Posterior vena cava (tissue), 2 donors: ENCODE data around the gene COA8. TPM values are rescaled to one million over a fixed set of nuclear protein-coding genes. Genes with fewer than 3 reads are reported as not detected.
A peak's percentile ranks its signal among the peaks of the same experiment; 100 is the strongest.

Source experiments
- DNase-seq: peaks from one replicate; pipeline ENCODE4 v3.0.0-alpha.2; 2020; ENCODE audit warnings: low spot score
- intact Hi-C, 2 donors: fragments of 100-400 bp; cut with DNase I; formaldehyde crosslinking; loops; one replicate each; pipeline versions ENCODE4 v1.14.1 to v1.14.2; 2022 to 2023
- total RNA-seq, 2 donors: library from RNA; stranded (reverse); fragmentation: NEBNext Ultra II Directional; extraction: Animal tissue kit (Norgen Biotek cat#: 25700); gene quantifications; one replicate each; pipeline ENCODE4 v1.2.1, GENCODE V29; 2021
- donor health status: DM: yes; HTN: yes; CAD: no.
- donor health status: DM: yes; HTN: yes; CAD: no.

The COA8 gene
- total RNA-seq, 2 donors from 2014 or later = 33.9 to 40.3 TPM

DNA sequence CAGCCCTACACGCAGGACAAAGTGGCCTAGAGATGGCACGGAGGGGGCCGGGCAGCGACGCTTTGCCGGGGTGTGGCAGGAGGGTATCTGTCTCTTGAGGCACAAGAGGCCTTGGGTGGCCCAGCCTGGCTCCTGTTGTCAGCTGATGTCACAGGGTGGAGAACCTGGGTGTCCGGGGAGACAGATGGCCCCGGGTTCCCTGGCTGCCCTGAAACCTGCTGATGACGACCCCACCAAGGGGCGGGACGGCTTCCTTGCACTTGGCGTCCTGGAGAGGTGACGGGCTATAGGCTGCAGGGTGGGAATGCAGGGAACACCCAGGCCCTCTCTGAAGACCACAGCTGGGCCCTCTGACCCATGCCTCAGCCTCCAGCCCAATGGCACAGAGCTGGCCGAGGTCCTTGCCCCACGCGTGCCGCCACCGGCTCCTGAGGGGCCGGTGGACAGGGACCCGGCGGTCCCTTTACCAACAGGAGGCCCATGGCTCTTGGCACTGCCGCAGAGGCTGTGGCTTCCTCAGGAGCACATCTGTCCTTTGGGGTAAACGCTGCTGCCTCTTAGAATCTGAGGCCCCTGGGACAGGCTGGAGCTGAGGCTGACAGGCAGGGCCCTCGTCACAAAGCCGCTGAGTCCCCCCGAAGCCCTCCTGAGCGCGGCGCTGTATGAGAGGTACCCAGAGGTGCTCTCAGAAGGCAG lies 17.4 kb upstream of the COA8 start:
- intact Hi-C loops = loop anchor here in 1 of 2 donors (5.0 kb wide), 1 partner anchor 43 kb away; no protein-coding TSS in a partner anchor
- DNase-seq = peak; percentile 75

DNA sequence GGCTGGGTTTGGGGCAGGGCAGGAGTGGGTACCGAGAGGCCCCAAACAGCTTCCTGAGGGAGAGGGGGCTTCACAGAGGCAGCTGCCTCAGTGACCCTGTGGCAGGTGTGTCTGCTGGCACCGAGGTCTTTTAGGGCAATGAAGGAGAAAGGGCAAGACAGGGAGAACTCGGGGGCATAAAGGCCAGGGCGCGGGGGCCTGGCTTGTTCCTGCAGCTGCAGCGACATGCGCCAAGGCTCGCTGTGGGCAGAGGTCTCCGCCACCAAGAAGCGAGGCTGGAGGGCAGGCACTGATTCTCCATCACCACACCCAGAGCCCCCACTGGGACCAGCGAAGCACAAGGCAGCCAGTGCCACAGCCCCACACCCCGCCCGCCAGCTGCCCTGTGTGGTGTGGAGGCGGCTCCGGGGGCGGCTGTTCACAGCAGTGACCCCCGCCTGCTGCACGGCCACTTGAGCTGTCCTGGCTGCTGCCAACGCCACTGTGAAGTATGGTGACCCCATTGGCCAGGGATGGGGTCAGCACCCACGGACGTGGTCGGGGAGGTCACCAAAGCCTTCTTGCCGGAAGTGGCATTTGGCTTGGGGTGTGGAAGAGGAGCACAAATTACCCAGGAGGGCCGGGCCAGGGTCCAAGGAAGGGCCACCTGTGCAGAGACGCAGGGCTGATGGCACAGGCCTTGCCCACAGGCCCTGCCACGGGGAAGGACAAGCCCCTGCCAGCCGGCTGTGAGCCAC lies 16.7 kb upstream of the COA8 start:
- DNase-seq = peak; percentile 80
- intact Hi-C loops = loop anchor here in 1 of 2 donors (2.0 to 5.0 kb wide), 2 partner anchors 27 to 44 kb away; no protein-coding TSS in a partner anchor

- peak; percentile 91 for DNase-seq
- intact Hi-C loops = loop anchor here in 1 of 2 donors (2.0 to 5.0 kb wide), 2 partner anchors 28 to 45 kb away; no protein-coding TSS in a partner anchor
Measured at GRCh38 chr14:103546652-103547454, 15.9 kb upstream of the COA8 start.

DNA sequence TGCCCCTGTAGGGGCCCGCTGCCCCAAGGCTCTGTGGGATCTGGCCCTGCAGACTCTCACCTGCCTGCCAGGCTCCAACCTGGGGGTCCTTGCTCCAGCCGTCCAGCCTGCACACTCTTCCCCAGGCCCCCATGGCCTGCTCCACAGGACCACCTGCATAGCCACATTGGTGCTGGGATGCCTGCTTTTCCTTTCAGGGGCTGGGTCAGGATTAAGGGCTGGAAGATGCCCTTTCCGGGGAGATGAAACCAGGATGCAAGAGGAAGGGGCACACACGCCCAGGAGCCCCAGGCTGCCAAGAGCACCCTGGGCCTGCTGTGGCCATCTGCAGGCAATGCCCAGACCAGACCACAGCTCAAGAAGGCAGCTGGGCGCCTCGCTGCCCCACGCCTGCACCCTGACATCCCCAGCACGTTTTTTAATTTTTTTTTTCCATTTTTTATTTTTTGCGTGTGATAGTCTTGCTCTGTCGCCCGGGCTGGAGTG lies 15.3 kb upstream of the COA8 start:
- intact Hi-C loops = loop anchor here in 1 of 2 donors (2.0 to 5.0 kb wide), 2 partner anchors 29 to 45 kb away; no protein-coding TSS in a partner anchor

GRCh38 chr14:103547941-103548462 lies 14.8 kb upstream of the COA8 start:
- peak; percentile 72 for DNase-seq
- intact Hi-C loops = loop anchor here in 1 of 2 donors (2.0 to 5.0 kb wide), 2 partner anchors 29 to 46 kb away; no protein-coding TSS in a partner anchor

More for the DNA sequence above, 15.3 kb upstream of the COA8 start:
- peak; percentile 55 for DNase-seq

GRCh38 chr14:103548463-103549351 lies 14.1 kb upstream of the COA8 start:
- peak; percentile 78 for DNase-seq
- intact Hi-C loops = loop anchor here in 1 of 2 donors (5.0 kb wide), 1 partner anchor 46 kb away; no protein-coding TSS in a partner anchor

DNA sequence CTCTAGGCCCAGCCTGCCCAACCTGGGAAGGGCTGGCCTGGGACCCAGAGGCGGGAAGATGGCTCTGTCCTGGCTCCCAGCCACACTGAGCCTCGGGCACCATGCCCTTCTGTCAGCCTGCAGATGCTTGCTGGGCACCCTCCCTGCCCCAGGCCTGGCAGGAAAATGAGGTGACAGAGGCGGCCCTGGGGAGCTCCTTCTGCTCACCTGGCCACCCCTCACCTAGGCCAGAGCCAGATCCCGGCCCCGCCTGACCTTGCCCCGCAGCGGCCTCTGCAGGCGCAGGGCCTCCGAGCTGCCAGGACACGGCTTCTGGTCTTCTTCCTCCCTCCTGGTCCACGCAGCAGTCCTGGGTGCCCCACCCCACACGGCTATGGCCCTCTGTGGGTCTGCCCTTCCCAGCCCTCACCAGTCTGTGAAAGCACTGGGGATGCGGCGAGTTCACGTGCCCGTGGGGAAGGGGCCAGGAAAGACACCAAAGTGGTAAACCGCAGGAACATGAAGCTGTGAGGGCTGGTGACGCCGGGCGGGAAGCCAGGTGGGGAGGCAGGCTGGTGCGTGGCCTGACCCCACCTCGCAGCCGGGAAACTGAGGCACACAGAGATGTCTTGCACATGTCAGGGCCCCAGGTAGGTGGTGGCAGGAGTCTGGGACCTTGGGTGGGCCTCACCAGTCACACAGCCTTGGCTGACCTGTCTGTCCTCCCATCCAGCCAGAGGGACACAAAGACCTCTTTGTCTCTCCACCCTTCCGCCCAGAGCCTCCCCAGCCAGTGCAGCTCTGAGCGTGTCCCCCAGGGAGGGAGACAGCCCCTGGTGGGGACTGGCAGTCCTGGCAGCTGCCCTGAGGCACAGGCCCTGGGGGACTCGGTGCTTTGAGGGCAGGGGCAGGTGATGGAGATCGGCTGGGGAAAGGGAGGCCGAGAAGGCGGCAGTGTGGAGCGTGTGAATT lies 13.1 kb upstream of the COA8 start:
- intact Hi-C loops = loop anchor here (5.0 kb wide), 2 partner anchors 32 to 47 kb away; no protein-coding TSS in a partner anchor
- peak; percentile 81 for DNase-seq

DNA sequence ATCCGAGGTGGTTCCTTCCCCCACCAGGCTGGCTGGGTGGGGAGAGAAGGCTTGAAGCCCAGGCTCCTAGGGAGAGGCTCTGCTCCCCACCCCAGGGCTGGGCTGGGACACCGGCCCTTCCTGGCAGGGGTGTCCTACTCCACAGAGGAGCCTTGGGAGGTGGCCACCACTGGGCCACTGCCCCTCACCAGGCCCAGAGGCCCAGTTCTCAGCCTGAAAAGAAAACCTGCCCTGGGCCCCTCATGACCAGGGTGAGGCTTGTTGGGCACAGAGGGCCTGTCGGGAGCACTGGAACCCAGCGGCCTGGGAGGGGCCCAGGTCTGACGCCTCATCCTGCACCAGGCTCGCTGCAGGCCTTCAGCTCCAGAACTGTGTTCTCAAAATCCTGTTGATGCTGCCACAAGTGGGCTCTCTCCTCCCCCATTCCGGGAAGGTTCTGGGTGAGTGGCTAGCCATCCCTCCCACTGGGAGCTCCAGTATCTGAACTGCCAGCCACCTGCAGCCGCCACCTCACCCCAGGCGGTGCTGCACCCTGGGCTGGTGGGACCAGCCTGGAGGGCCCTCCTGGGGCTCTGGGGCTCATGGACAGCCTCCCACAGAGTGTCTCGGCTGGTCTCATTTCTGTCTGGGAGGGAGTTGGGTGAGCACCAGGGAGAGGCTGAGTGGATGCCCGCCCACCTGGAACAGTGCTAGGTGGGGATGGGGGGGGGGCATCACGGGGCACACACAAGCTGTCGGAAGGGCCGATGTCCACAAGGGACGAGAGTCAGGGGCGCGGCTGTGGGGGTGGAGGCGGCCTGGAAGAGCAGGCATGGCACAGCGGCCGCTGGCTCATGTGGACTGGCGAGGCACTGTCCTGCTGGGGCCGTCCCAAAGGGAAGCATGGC lies 12.1 kb upstream of the COA8 start:
- intact Hi-C loops = loop anchor here in 1 of 2 donors (5.0 kb wide), 1 partner anchor 33 kb away; no protein-coding TSS in a partner anchor

DNA sequence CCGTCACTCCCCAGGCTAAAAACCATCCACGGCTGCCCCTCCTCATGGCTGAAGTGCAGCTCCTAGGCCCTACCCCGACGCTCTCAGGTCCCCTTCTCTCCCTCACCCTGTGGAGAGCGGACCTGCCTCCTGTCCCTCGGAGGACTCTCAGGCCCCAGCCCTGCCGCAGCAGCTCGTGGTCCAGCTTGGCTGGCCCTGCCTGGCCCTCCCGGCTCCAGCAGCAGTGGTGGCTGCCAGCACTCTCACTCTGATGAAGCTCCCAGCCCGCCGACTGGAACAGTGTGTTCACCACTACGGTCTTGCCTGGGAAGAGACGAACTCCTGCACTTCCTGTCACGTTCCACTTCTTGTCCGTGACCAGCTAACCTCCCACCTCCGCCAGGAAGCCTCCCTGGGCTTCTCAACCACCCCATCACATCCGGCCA lies 11.4 kb upstream of the COA8 start:
- intact Hi-C loops = loop anchor here in 1 of 2 donors (5.0 kb wide), 1 partner anchor 34 kb away; no protein-coding TSS in a partner anchor
- DNase-seq = peak; percentile 93

More for the DNA sequence above, 12.1 kb upstream of the COA8 start:
- DNase-seq = peak; percentile 85

GRCh38 chr14:103552011-103552845 lies 10.5 kb upstream of the COA8 start:
- DNase-seq = peak; percentile 88
- intact Hi-C loops = loop anchor here in 1 of 2 donors (5.0 kb wide), 1 partner anchor 35 kb away; no protein-coding TSS in a partner anchor

GRCh38 chr14:103552846-103553210 lies 9.9 kb upstream of the COA8 start:
- intact Hi-C loops = loop anchor here in 1 of 2 donors (5.0 kb wide), 1 partner anchor 36 kb away; no protein-coding TSS in a partner anchor

GRCh38 chr14:103555559-103556337 lies 7.0 kb upstream of the COA8 start:
- no peak for DNase-seq
- intact Hi-C loops = no loop called here

More at GRCh38 chr14:103552846-103553210, 9.9 kb upstream of the COA8 start:
- no peak for DNase-seq

- intact Hi-C loops = no loop called here
- no peak for DNase-seq
Measured at GRCh38 chr14:103556946-103557758, 5.6 kb upstream of the COA8 start.
